Fibroblast of lung (primary cell): Measurements from ENCODE around the gene CHD6. TPM values are rescaled to one million over a fixed set of nuclear protein-coding genes. Genes with fewer than 3 reads are reported as not detected.
A peak's percentile ranks its signal among the peaks of the same experiment; 100 is the strongest.

Experiments used
- DNase-seq, 2 donors: peaks; one replicate each; pipeline versions ENCODE4 v3.0.0 to v3.0.0-alpha.2; 2010; ENCODE audit warnings: low read depth in 2 of 2
- H2AFZ ChIP-seq: 2 replicates; pipeline ENCODE4 v1.5.1; 2012; ENCODE audit warnings: low read length, control low read depth, inconsistent platforms
- H3K27ac ChIP-seq: 2 replicates; pipeline ENCODE4 v1.5.1; 2011; ENCODE audit warnings: low read length, control low read depth; ENCODE audit not compliant: insufficient read depth
- H3K27me3 ChIP-seq: 2 replicates; pipeline ENCODE4 v1.5.1; 2011; ENCODE audit warnings: mild to moderate bottlenecking, low read length; ENCODE audit not compliant: control insufficient read depth, insufficient read depth
- H3K36me3 ChIP-seq: 2 replicates; pipeline ENCODE4 v1.5.1; 2011; ENCODE audit warnings: low read length; ENCODE audit not compliant: control insufficient read depth, insufficient read depth
- H3K4me1 ChIP-seq: 2 replicates; pipeline ENCODE4 v1.5.1; 2011; ENCODE audit warnings: low read length; ENCODE audit not compliant: control insufficient read depth, insufficient read depth; ENCODE audit errors: extremely low read depth
- H3K4me2 ChIP-seq: 2 replicates; pipeline ENCODE4 v1.5.1; 2011; ENCODE audit warnings: low read length, control low read depth; ENCODE audit not compliant: insufficient read depth; ENCODE audit errors: extremely low read depth
- H3K4me3 ChIP-seq, 4 experiments: fragments of 200-600 bp in 1 of 4; sonication (generic) in 1 of 4; replicated peaks in 1 of 4; 2 replicates each; pipeline ENCODE4 v1.5.1; 2011 to 2016; ENCODE audit warnings: low read length in 4 of 4, low read depth in 3 of 4, mild to moderate bottlenecking in 3 of 4, control low read depth in 2 of 4, inconsistent platforms in 1 of 4, mixed read lengths in 1 of 4; ENCODE audit not compliant: insufficient read depth in 1 of 4; ENCODE audit errors: control extremely low read depth in 1 of 4
- H3K79me2 ChIP-seq: 2 replicates; pipeline ENCODE4 v1.5.1; 2012; ENCODE audit warnings: mild to moderate bottlenecking, low read length, inconsistent platforms; ENCODE audit not compliant: control insufficient read depth, insufficient read depth
- H3K9ac ChIP-seq: 2 replicates; pipeline ENCODE4 v1.5.1; 2011; ENCODE audit warnings: mild to moderate bottlenecking, low read length, control low read depth; ENCODE audit not compliant: insufficient read depth
- H3K9me3 ChIP-seq: 2 replicates; pipeline ENCODE4 v1.5.1; 2012; ENCODE audit warnings: low read depth, low read length; ENCODE audit not compliant: control insufficient read depth, insufficient read depth
- H4K20me1 ChIP-seq: 2 replicates; pipeline ENCODE4 v1.5.1; 2011; ENCODE audit warnings: low read length; ENCODE audit not compliant: control insufficient read depth, insufficient read depth; ENCODE audit errors: extremely low read depth
- EZH2 ChIP-seq: IDR thresholded peaks from 2 replicates; pipeline ENCODE4 v1.5.1; 2012; ENCODE audit warnings: low read length, control low read depth, mild to moderate bottlenecking; ENCODE audit errors: missing control alignments
- polyA plus RNA-seq, 2 donors: library from polyadenylated mRNA; depleted of rRNA in 1 of 2; stranded (reverse) in 1 of 2; unstranded in 1 of 2; fragments of >200 nt; gene quantifications; 2 replicates each; pipeline ENCODE4 v1.2.1, GENCODE V29; 2011 to 2012; ENCODE audit warnings: missing spikeins in 1 of 2
- total RNA-seq: library from RNA; depleted of rRNA; stranded (reverse); fragments of >200 nt; gene quantifications from 2 replicates; pipeline ENCODE4 v1.2.1, GENCODE V29; 2014
- TF ChIP-seq, protein P1 (sequence below), 2 donors: IDR thresholded peaks in 1 of 2; conservative IDR thresholded peaks in 1 of 2; 1 replicate in 1 of 2; 2 replicates in 1 of 2; pipeline ENCODE4 v1.5.1; 2011 to 2012; ENCODE audit warnings: low read length in 2 of 2, control low read depth in 1 of 2, inconsistent platforms in 1 of 2, low read depth in 1 of 2, mild to moderate bottlenecking in 1 of 2

Gene CHD6
- total and polyA plus RNA-seq, 2 donors (not counting 1 experiment from before 2014, with no cell fraction given), result 13.4 to 25.9 TPM

DNA sequence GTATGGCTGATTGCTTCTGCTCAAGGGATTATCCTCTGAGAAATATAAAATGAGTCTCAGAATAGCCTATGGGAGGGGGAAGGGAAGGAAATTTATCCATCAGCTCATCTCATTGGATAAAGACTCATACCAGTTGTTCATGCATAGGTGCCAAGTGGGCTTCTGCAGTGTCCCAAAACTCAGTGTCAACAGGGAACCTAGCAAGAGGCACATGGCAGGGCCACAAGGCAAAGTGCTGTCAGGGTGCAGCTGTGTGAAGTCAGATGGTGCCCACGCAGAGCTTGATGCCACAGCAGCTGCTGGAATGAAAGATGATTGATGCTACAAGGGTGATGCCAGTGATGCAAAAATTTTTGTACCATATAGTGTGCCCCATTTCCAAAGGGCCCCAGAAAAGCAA is 3.2 kb upstream of the CHD6 start:
- Histone ChIP-seq H2AFZ (no peak overlapping the region), H3K27ac (no peak overlapping the region), H3K36me3 (no peaks in the 10 kb centered on the region), H3K4me2 (no peak overlapping the region), H3K4me1 (peaks cover 3% of the 10 kb centered on the region), H4K20me1 (no peaks in the 10 kb centered on the region), H3K9ac (no peak overlapping the region), H3K79me2 (peaks cover 10% of the 10 kb centered on the region), H3K9me3 (no peaks in the 10 kb centered on the region), H3K4me3 (no peak overlapping the region), H3K27me3 (no peaks in the 10 kb centered on the region)
- no peak for DNase-seq
- TF ChIP-seq, protein P1, sequence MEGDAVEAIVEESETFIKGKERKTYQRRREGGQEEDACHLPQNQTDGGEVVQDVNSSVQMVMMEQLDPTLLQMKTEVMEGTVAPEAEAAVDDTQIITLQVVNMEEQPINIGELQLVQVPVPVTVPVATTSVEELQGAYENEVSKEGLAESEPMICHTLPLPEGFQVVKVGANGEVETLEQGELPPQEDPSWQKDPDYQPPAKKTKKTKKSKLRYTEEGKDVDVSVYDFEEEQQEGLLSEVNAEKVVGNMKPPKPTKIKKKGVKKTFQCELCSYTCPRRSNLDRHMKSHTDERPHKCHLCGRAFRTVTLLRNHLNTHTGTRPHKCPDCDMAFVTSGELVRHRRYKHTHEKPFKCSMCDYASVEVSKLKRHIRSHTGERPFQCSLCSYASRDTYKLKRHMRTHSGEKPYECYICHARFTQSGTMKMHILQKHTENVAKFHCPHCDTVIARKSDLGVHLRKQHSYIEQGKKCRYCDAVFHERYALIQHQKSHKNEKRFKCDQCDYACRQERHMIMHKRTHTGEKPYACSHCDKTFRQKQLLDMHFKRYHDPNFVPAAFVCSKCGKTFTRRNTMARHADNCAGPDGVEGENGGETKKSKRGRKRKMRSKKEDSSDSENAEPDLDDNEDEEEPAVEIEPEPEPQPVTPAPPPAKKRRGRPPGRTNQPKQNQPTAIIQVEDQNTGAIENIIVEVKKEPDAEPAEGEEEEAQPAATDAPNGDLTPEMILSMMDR (conservative IDR thresholded peaks at IDR 0.05 in 1 of 2, IDR thresholded peaks at IDR 0.05 in 1 of 2; ENCODE audit: low read depth in 1 of 2, low read length in 2 of 2), result no peak
- TF ChIP-seq EZH2, result no peak

DNA sequence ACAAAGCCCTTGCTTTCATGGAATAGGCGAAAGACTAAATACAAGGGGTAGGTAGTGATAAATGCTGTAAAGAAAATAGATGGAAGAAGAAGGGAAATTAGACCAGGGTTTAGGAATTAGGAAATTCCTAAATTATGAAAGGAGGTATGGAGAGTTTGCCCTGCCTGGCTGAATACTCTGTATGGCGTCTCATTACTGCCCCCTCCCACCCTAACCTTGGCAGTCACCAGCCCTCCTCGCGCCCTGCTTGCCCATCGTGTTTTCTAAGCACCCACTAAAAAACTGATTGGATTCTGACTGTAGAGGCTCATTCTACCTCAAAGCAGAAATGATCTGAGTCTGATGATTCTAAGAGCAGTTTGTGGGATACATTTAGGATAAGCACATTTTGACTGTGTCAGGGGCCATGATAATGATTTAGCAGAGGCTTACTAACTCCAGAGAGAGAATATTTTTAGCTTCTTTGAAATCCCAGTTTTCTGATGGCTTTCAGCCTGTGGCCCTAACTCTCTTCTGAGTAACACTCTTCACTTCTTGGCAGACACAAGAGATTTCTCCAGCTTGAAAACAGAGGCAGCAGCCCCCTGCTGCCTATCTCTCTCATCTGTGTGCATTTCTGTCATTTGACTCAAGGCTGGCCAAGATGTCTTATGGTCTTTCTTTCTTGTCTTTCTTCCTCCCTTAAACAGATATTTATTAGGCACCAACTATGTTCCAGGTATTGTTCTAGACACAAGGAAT is 1.4 kb upstream of the CHD6 start:
- no peak overlapping the region for H3K9ac ChIP-seq
- H3K9me3 ChIP-seq, result no peaks in the 10 kb centered on the region
- peak overlapping the region in 2 of 4 experiments; percentile 54 to 68 for H3K4me3 ChIP-seq
- H3K79me2 ChIP-seq, result peaks cover 25% of the 10 kb centered on the region
- H3K27ac ChIP-seq, result no peak overlapping the region
- H3K4me2 ChIP-seq, result peak overlapping the region; percentile 28
- no peak overlapping the region for H2AFZ ChIP-seq
- TF ChIP-seq EZH2, result no peak
- TF ChIP-seq, protein P1 (conservative IDR thresholded peaks at IDR 0.05 in 1 of 2, IDR thresholded peaks at IDR 0.05 in 1 of 2; ENCODE audit: low read depth in 1 of 2, low read length in 2 of 2), result no peak
- H3K4me1 ChIP-seq, result peaks cover 3% of the 10 kb centered on the region
- H3K36me3 ChIP-seq, result no peaks in the 10 kb centered on the region
- no peaks in the 10 kb centered on the region for H3K27me3 ChIP-seq
- no peaks in the 10 kb centered on the region for H4K20me1 ChIP-seq
- DNase-seq, result peak in 1 of 2 donors; percentile 35

GRCh38 chr20:41618807-41619311 is 682 bp upstream of the CHD6 start:
- Histone ChIP-seq H2AFZ (peak overlapping the region; percentile 9), H3K36me3 (no peaks in the 10 kb centered on the region), H3K4me2 (peak overlapping the region; percentile 28), H3K27ac (no peak overlapping the region), H3K4me3 (peak overlapping the region; percentile 18 to 68 (median 44)), H3K4me1 (peaks cover 3% of the 10 kb centered on the region), H4K20me1 (no peaks in the 10 kb centered on the region), H3K79me2 (peaks cover 27% of the 10 kb centered on the region), H3K9ac (no peak overlapping the region), H3K9me3 (no peaks in the 10 kb centered on the region), H3K27me3 (no peaks in the 10 kb centered on the region)
- no peak for TF ChIP-seq EZH2
- TF ChIP-seq, protein P1 (conservative IDR thresholded peaks at IDR 0.05 in 1 of 2, IDR thresholded peaks at IDR 0.05 in 1 of 2; ENCODE audit: low read depth in 1 of 2, low read length in 2 of 2), result no peak
- DNase-seq, result peak in 1 of 2 donors; percentile 13
